ENCODE measurements around the gene LHX5.

LHX5 gene

DNA sequence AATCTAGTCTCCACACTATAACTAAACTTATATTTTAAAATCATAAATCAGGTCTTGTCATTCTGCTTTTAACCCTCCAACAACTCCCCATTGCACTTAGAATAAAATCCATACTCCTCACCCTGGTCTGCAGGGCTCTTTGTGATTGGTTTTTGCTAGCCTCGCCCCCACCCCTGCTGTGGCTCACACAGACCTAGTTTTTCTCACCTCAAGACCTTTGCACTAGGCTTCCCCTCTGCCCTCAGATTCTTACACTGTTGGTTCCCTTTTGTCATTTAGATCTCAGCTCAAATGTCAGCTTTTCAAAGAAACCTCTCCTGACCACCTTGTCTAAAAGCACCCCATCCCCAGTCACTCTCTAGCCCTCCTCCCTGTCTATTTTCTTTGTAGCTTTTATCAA lies 10.7 kb upstream of the LHX5 start:
- Histone ChIP-seq H4K8ac (ENCODE audit: low read length) (no peak overlapping the region), H3K4me2 (ENCODE audit: low read length, poor library complexity, severe bottlenecking) (no peak overlapping the region), H3K9me3 (ENCODE audit: control insufficient read depth, low read length) (no peaks in the 10 kb centered on the region), H3K23ac (ENCODE audit: low read length in 2 of 2) (no peak overlapping the region), H3K14ac (ENCODE audit: low read length in 2 of 2) (no peak overlapping the region), H3K4ac (ENCODE audit: low read depth in 1 of 2, low read length in 2 of 2) (no peak overlapping the region), H2BK120ac (ENCODE audit: low read depth, low read length) (no peak overlapping the region), H2BK5ac (ENCODE audit: low read depth, low read length, poor library complexity, severe bottlenecking) (no peak overlapping the region), H3K9ac (ENCODE audit: low read length) (no peak overlapping the region), H3K79me1 (replicated peaks; ENCODE audit: low read length, poor library complexity, severe bottlenecking) (no peaks in the 10 kb centered on the region), H4K91ac (ENCODE audit: low read length) (no peak overlapping the region), H3K36me3 (ENCODE audit: control insufficient read depth in 1 of 2, insufficient read depth in 2 of 2, low read depth in 1 of 2, low read length in 2 of 2) (no peaks in the 10 kb centered on the region), H2BK12ac (ENCODE audit: low read length in 2 of 2) (no peak overlapping the region), H3K18ac (ENCODE audit: low read depth in 1 of 2, low read length in 2 of 2) (no peak overlapping the region), H3K4me1 (ENCODE audit: control insufficient read depth, insufficient read depth, low read depth, low read length) (peaks cover 4% of the 10 kb centered on the region), H2AK5ac (ENCODE audit: low read length, severe bottlenecking) (no peak overlapping the region), H3K4me3 (ENCODE audit: insufficient read depth in 1 of 2, low read depth in 1 of 2, low read length in 2 of 2) (no peak overlapping the region), H3K27ac (ENCODE audit: low read length, poor library complexity, severe bottlenecking) (no peak overlapping the region), H2BK15ac (ENCODE audit: low read depth, poor library complexity, severe bottlenecking) (no peak overlapping the region), H2AFZ (ENCODE audit: low read depth, low read length) (no peak overlapping the region), H3K27me3 (ENCODE audit: control insufficient read depth in 1 of 2, insufficient read depth in 1 of 2, low read length in 2 of 2) (peaks cover 79 to 93% of the 10 kb centered on the region in 2 experiments)
- DNase-seq, result no peak
- 0% methylated on average over 1 of the region's 1 CpG for WGBS

DNA sequence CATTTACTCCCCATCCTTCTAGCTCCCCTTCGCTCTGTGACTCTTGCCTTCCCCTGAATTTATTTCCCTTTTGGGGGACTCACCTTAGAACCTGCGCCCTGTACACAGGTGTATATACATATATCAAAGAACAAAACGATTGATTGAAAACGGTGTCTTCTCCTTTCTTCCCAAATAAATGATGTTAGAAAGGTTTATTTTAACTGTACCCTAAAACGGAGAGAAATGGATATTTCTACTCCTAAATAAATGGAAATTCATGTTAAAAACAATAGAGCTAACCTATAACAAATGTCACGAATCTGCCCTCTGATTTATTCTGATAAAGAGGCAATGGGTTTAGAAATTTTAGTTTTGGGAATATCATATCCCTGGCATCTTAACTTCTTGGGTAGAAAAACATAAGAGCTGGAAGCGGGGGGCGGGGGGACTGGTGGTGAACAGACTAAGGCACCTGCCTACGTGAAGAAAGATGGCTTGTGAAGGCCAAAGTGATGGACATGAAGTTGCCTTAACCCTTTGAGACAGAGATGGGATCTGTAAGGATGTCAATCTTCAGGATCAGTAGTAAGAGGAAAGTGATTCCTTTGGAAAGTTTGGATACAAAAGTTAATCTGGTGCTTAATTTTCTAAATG lies 8.8 kb upstream of the LHX5 start:
- Histone ChIP-seq H2BK5ac (ENCODE audit: low read depth, low read length, poor library complexity, severe bottlenecking) (no peak overlapping the region), H2BK12ac (ENCODE audit: low read length in 2 of 2) (no peak overlapping the region), H2BK15ac (ENCODE audit: low read depth, poor library complexity, severe bottlenecking) (no peak overlapping the region), H3K4me1 (ENCODE audit: control insufficient read depth, insufficient read depth, low read depth, low read length) (peaks cover 7% of the 10 kb centered on the region), H2AFZ (ENCODE audit: low read depth, low read length) (no peak overlapping the region), H3K14ac (ENCODE audit: low read length in 2 of 2) (no peak overlapping the region), H2BK120ac (ENCODE audit: low read depth, low read length) (no peak overlapping the region), H2AK5ac (ENCODE audit: low read length, severe bottlenecking) (no peak overlapping the region), H3K79me1 (replicated peaks; ENCODE audit: low read length, poor library complexity, severe bottlenecking) (no peaks in the 10 kb centered on the region), H3K9me3 (ENCODE audit: control insufficient read depth, low read length) (no peaks in the 10 kb centered on the region), H3K9ac (ENCODE audit: low read length) (no peak overlapping the region), H3K4ac (ENCODE audit: low read depth in 1 of 2, low read length in 2 of 2) (no peak overlapping the region), H4K8ac (ENCODE audit: low read length) (no peak overlapping the region), H3K18ac (ENCODE audit: low read depth in 1 of 2, low read length in 2 of 2) (no peak overlapping the region), H3K23ac (ENCODE audit: low read length in 2 of 2) (no peak overlapping the region), H4K91ac (ENCODE audit: low read length) (no peak overlapping the region), H3K27ac (ENCODE audit: low read length, poor library complexity, severe bottlenecking) (no peak overlapping the region), H3K27me3 (ENCODE audit: control insufficient read depth in 1 of 2, insufficient read depth in 1 of 2, low read length in 2 of 2) (peaks cover 77 to 89% of the 10 kb centered on the region in 2 experiments), H3K4me2 (ENCODE audit: low read length, poor library complexity, severe bottlenecking) (no peak overlapping the region), H3K36me3 (ENCODE audit: control insufficient read depth in 1 of 2, insufficient read depth in 2 of 2, low read depth in 1 of 2, low read length in 2 of 2) (no peaks in the 10 kb centered on the region), H3K4me3 (ENCODE audit: insufficient read depth in 1 of 2, low read depth in 1 of 2, low read length in 2 of 2) (no peak overlapping the region)
- DNase-seq, result no peak
- 34% methylated on average over 4 of the region's 9 CpGs for WGBS

DNA sequence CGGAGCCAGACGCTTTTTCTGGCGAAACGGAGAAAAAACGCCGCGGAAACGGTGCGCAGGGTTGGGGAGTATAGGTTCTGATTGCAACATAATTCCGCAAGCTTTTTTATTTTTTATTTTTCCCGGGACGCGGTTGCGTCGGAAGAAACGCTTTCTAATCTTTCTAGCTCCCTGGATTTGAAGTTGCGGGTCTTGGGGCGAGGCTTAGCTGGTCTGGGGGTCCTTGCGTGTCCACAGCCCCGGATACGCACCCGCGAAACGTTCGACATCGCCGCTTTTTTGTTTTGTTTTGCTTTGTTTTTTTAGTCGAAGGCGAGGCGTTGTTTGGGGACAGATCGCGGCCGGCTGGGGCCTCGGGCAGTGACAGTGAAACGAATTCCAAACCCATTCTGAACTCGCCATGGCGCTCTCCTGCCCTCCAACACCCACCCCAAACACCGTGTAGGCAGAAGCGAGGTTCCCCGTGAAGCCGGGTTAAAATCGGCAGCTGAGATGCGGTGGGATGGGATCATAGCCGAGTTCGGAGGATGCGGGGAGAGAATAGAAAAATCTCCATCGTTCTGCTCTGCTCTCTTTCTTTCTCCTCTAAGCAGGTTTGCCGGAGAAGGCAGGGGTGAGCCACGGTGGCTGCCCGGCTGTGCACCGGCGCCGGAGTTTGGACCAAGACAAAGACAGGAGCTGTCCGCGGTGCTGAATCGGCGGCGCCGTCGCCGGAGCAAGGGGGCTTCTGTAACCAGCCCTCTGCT lies 8.1 kb upstream of the LHX5 start:
- Histone ChIP-seq H3K27me3 (ENCODE audit: control insufficient read depth in 1 of 2, insufficient read depth in 1 of 2, low read length in 2 of 2) (peaks cover 78 to 89% of the 10 kb centered on the region in 2 experiments), H3K4ac (ENCODE audit: low read depth in 1 of 2, low read length in 2 of 2) (no peak overlapping the region), H2AK5ac (ENCODE audit: low read length, severe bottlenecking) (no peak overlapping the region), H2BK5ac (ENCODE audit: low read depth, low read length, poor library complexity, severe bottlenecking) (no peak overlapping the region), H2BK12ac (ENCODE audit: low read length in 2 of 2) (no peak overlapping the region), H2BK15ac (ENCODE audit: low read depth, poor library complexity, severe bottlenecking) (no peak overlapping the region), H3K4me1 (ENCODE audit: control insufficient read depth, insufficient read depth, low read depth, low read length) (peaks cover 7% of the 10 kb centered on the region), H3K36me3 (ENCODE audit: control insufficient read depth in 1 of 2, insufficient read depth in 2 of 2, low read depth in 1 of 2, low read length in 2 of 2) (no peaks in the 10 kb centered on the region), H3K27ac (ENCODE audit: low read length, poor library complexity, severe bottlenecking) (no peak overlapping the region), H2BK120ac (ENCODE audit: low read depth, low read length) (no peak overlapping the region), H3K9ac (ENCODE audit: low read length) (no peak overlapping the region), H3K18ac (ENCODE audit: low read depth in 1 of 2, low read length in 2 of 2) (no peak overlapping the region), H3K23ac (ENCODE audit: low read length in 2 of 2) (no peak overlapping the region), H3K14ac (ENCODE audit: low read length in 2 of 2) (no peak overlapping the region), H4K8ac (ENCODE audit: low read length) (no peak overlapping the region), H3K79me1 (replicated peaks; ENCODE audit: low read length, poor library complexity, severe bottlenecking) (no peaks in the 10 kb centered on the region), H3K9me3 (ENCODE audit: control insufficient read depth, low read length) (peaks cover 3% of the 10 kb centered on the region), H4K91ac (ENCODE audit: low read length) (no peak overlapping the region), H3K4me2 (ENCODE audit: low read length, poor library complexity, severe bottlenecking) (no peak overlapping the region), H3K4me3 (ENCODE audit: insufficient read depth in 1 of 2, low read depth in 1 of 2, low read length in 2 of 2) (peak overlapping the region in 1 of 2 experiments; percentile 51), H2AFZ (ENCODE audit: low read depth, low read length) (no peak overlapping the region)
- peak; percentile 45 for DNase-seq
- WGBS, result 3% methylated on average over 51 of the region's 61 CpGs

DNA sequence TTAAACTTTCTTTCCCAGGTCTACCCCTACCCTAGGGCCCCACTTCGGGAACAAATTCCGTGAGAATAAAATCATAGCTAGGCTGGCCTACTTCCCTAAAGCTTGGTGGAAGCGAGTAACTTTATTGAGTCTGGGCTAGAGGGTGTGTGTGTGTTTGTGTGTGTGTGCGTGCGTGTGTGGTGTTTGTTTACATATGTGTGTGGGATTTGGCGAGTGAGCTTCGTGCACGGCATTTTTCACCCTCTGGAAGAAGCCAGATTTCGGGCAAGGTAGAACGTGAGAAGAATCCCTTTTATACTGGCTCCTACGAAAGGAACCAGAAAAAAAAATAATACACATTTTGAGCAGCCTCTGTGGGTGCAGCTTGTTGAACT lies 7.5 kb upstream of the LHX5 start:
- no peak overlapping the region for H3K4ac ChIP-seq (ENCODE audit: low read depth in 1 of 2, low read length in 2 of 2)
- peaks cover 81 to 89% of the 10 kb centered on the region in 2 experiments for H3K27me3 ChIP-seq (ENCODE audit: control insufficient read depth in 1 of 2, insufficient read depth in 1 of 2, low read length in 2 of 2)
- H4K8ac ChIP-seq (ENCODE audit: low read length), result no peak overlapping the region
- H3K36me3 ChIP-seq (ENCODE audit: control insufficient read depth in 1 of 2, insufficient read depth in 2 of 2, low read depth in 1 of 2, low read length in 2 of 2), result no peaks in the 10 kb centered on the region
- H3K4me1 ChIP-seq (ENCODE audit: control insufficient read depth, insufficient read depth, low read depth, low read length), result peaks cover 7% of the 10 kb centered on the region
- H2AK5ac ChIP-seq (ENCODE audit: low read length, severe bottlenecking), result no peak overlapping the region
- H2BK12ac ChIP-seq (ENCODE audit: low read length in 2 of 2), result no peak overlapping the region
- no peak overlapping the region for H3K14ac ChIP-seq (ENCODE audit: low read length in 2 of 2)
- peaks cover 7% of the 10 kb centered on the region for H3K9me3 ChIP-seq (ENCODE audit: control insufficient read depth, low read length)
- no peak overlapping the region for H2BK15ac ChIP-seq (ENCODE audit: low read depth, poor library complexity, severe bottlenecking)
- no peak overlapping the region for H3K27ac ChIP-seq (ENCODE audit: low read length, poor library complexity, severe bottlenecking)
- H3K79me1 ChIP-seq (replicated peaks; ENCODE audit: low read length, poor library complexity, severe bottlenecking), result no peaks in the 10 kb centered on the region
- no peak overlapping the region for H2BK5ac ChIP-seq (ENCODE audit: low read depth, low read length, poor library complexity, severe bottlenecking)
- H4K91ac ChIP-seq (ENCODE audit: low read length), result no peak overlapping the region
- no peak overlapping the region for H3K23ac ChIP-seq (ENCODE audit: low read length in 2 of 2)
- no peak overlapping the region for H3K4me3 ChIP-seq (ENCODE audit: insufficient read depth in 1 of 2, low read depth in 1 of 2, low read length in 2 of 2)
- no peak overlapping the region for H3K4me2 ChIP-seq (ENCODE audit: low read length, poor library complexity, severe bottlenecking)
- DNase-seq, result no peak
- no peak overlapping the region for H3K18ac ChIP-seq (ENCODE audit: low read depth in 1 of 2, low read length in 2 of 2)
- no peak overlapping the region for H2AFZ ChIP-seq (ENCODE audit: low read depth, low read length)
- H2BK120ac ChIP-seq (ENCODE audit: low read depth, low read length), result no peak overlapping the region
- H3K9ac ChIP-seq (ENCODE audit: low read length), result no peak overlapping the region
- 4% methylated on average over 11 of the region's 11 CpGs for WGBS

Data from mesenchymal stem cell (in vitro differentiated cells and primary cell).